Subcutaneous adipose tissue (tissue), 4 donors: ENCODE measurements around the gene SPATA31D4. TPM values are rescaled to one million over a fixed set of nuclear protein-coding genes. Genes with fewer than 3 reads are reported as not detected.
"Not testable (repeated sequence)": the region's sequence is repeated elsewhere in the genome, so short reads cannot be mapped to it uniquely, and the experiment has no call there.

ENCODE experiments used
- total RNA-seq, 4 donors: library from RNA; depleted of rRNA; stranded (reverse); fragments of >200 nt; gene quantifications; one replicate each; pipeline ENCODE4 v1.1.0, GENCODE V29; 2016
- TF ChIP-seq, protein P1 (sequence below): fragments of 450-650 bp; IDR thresholded peaks from one replicate; pipeline ENCODE4 v1.5.1; 2016; ENCODE audit warnings: low read depth, mild to moderate bottlenecking, control low read depth, antibody characterized with exemption, moderate library complexity

The SPATA31D4 gene
- not detected for total RNA-seq

- TF ChIP-seq, protein P1, sequence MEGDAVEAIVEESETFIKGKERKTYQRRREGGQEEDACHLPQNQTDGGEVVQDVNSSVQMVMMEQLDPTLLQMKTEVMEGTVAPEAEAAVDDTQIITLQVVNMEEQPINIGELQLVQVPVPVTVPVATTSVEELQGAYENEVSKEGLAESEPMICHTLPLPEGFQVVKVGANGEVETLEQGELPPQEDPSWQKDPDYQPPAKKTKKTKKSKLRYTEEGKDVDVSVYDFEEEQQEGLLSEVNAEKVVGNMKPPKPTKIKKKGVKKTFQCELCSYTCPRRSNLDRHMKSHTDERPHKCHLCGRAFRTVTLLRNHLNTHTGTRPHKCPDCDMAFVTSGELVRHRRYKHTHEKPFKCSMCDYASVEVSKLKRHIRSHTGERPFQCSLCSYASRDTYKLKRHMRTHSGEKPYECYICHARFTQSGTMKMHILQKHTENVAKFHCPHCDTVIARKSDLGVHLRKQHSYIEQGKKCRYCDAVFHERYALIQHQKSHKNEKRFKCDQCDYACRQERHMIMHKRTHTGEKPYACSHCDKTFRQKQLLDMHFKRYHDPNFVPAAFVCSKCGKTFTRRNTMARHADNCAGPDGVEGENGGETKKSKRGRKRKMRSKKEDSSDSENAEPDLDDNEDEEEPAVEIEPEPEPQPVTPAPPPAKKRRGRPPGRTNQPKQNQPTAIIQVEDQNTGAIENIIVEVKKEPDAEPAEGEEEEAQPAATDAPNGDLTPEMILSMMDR, result not testable (repeated sequence)
Observed at GRCh38 chr9:81928305-81928704, at the start of gene SPATA31D4. TSS of gene SPATA31D4 (plus strand) at chr9:81928428. CDS start at chr9:81928514, 86 bp downstream.

- TF ChIP-seq, protein P1, result no peak
Observed at GRCh38 chr9:81878530-81878929, 49.7 kb upstream of the SPATA31D4 start.

DNA sequence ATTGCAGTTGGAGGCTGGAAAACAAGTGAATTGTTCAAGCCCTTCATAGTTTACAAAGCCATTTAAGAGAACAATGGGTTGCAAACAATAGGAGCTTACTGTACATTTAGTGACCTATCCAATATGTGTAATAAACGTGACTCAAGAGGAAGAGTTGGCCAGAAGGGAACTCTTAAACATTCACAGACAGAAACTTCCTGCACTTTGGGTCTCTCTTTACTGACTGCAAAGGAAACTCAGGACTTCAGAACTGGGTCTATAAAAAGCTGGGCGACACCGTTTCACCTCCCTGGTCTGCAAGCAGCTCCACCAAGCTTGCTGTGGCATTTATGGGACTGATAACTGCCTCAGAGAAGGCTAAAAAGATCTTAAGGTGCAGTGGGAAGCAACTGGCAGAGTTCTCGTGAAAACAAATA, 48.7 kb upstream of the SPATA31D4 start:
- TF ChIP-seq, protein P1, result no peak

- TF ChIP-seq, protein P1, result no peak
Observed at GRCh38 chr9:81885602-81886001, 42.6 kb upstream of the SPATA31D4 start.

GRCh38 chr9:81886665-81887064, 41.6 kb upstream of the SPATA31D4 start:
- TF ChIP-seq, protein P1, result no peak

- TF ChIP-seq, protein P1, result no peak
Observed at GRCh38 chr9:81890104-81890503, 38.1 kb upstream of the SPATA31D4 start.

DNA sequence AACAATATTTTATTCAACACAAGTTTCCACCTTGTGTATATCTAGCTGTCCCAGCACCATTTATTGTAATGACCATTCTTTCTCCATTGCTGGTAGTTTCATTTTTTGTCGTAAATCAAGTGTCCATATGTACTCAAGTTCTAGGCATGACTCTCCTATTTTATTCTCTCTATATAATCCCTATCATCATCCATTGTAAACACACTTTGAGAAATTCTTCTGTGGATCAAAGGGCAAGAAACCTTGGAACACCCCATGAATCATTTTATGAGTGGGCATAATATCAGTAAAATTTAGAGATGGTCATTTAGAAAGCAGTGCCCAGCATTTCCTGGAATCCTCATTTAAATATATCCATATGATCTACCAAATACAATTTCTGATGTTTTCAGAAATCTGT, 35.8 kb upstream of the SPATA31D4 start:
- TF ChIP-seq, protein P1, result no peak

- TF ChIP-seq, protein P1, result no peak
Observed at GRCh38 chr9:81893929-81894328, 34.3 kb upstream of the SPATA31D4 start.
